ENCODE results near the gene AP1B1.
"Not testable (repeated sequence)": the region's sequence is repeated elsewhere in the genome, so short reads cannot be mapped to it uniquely, and the experiment has no call there.

The AP1B1 gene

GRCh38 chr22:29385151-29385704 is 3.1 kb downstream of the AP1B1 start:
- H3K27me3 ChIP-seq (ENCODE audit: control insufficient read depth in 1 of 2, insufficient read depth in 2 of 2, low read length in 2 of 2), result no peaks in the 10 kb centered on the region
- peaks cover 24% of the 10 kb centered on the region for H3K4me1 ChIP-seq (ENCODE audit: insufficient read depth, low read length)
- H3K9ac ChIP-seq (ENCODE audit: low read length), result no peak overlapping the region
- H3K4me3 ChIP-seq (ENCODE audit: low read depth in 1 of 2, low read length in 2 of 2), result no peak overlapping the region
- no peaks in the 10 kb centered on the region for H3K36me3 ChIP-seq (ENCODE audit: insufficient read depth, low read length)
- H3K9me3 ChIP-seq (ENCODE audit: low read length), result no peaks in the 10 kb centered on the region
- H3K27ac ChIP-seq (ENCODE audit: low read depth, low read length), result no peak overlapping the region

- Histone ChIP-seq H3K27me3 (ENCODE audit: control insufficient read depth in 1 of 2, insufficient read depth in 2 of 2, low read length in 2 of 2) (no peaks in the 10 kb centered on the region), H3K4me1 (ENCODE audit: insufficient read depth, low read length) (peaks cover 18% of the 10 kb centered on the region), H3K36me3 (ENCODE audit: insufficient read depth, low read length) (no peaks in the 10 kb centered on the region), H3K9ac (ENCODE audit: low read length) (no peak overlapping the region), H3K4me3 (ENCODE audit: low read depth in 1 of 2, low read length in 2 of 2) (no peak overlapping the region), H3K9me3 (ENCODE audit: low read length) (no peaks in the 10 kb centered on the region), H3K27ac (ENCODE audit: low read depth, low read length) (no peak overlapping the region)
These were observed 4.6 kb downstream of the AP1B1 start for GRCh38 chr22:29383740-29384139.

DNA sequence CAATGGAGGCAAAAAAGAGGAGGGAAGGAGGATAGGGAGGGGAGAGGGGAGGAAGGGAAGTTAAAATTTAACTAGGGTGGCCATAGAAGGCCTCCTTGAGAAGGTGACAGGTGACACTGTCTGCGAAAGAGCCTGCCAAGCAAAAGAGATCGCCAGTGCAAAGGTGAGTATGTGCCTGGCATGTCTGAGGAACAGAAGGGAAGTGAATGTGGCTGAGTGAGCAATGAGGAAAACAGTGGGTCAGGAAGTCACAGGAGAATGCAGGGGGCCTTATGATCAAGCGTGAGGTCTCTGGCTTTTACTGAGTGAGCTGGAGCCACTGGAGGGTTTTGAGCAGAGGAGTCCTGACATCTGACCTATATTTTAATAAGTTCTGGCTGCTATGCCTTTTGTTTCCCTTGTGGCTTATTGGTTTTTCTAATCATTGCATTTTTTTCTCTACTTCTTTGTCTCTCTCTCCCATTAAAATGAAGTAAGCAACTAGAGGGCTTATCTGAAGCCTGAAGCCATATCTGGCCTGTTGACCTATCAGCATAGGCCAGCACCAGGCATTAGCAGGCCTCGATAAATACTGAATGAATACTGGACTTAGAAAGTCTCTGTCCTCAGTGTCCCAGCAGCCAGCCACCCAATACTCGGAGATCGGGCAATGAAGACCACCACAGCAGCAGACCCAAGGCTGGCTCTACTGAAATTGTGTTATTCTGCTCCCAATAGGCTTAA is 5.6 kb downstream of the AP1B1 start:
- Histone ChIP-seq H3K4me3 (ENCODE audit: low read depth in 1 of 2, low read length in 2 of 2) (no peak overlapping the region), H3K9ac (ENCODE audit: low read length) (no peak overlapping the region), H3K27me3 (ENCODE audit: control insufficient read depth in 1 of 2, insufficient read depth in 2 of 2, low read length in 2 of 2) (no peaks in the 10 kb centered on the region), H3K27ac (ENCODE audit: low read depth, low read length) (no peak overlapping the region), H3K4me1 (ENCODE audit: insufficient read depth, low read length) (peaks cover 15% of the 10 kb centered on the region), H3K9me3 (ENCODE audit: low read length) (no peaks in the 10 kb centered on the region), H3K36me3 (ENCODE audit: insufficient read depth, low read length) (peaks cover 5% of the 10 kb centered on the region)

- no peak overlapping the region for H3K4me3 ChIP-seq (ENCODE audit: low read depth in 1 of 2, low read length in 2 of 2)
- peaks cover 16% of the 10 kb centered on the region for H3K36me3 ChIP-seq (ENCODE audit: insufficient read depth, low read length)
- no peak overlapping the region for H3K9ac ChIP-seq (ENCODE audit: low read length)
- no peaks in the 10 kb centered on the region for H3K9me3 ChIP-seq (ENCODE audit: low read length)
- peaks cover 6% of the 10 kb centered on the region for H3K4me1 ChIP-seq (ENCODE audit: insufficient read depth, low read length)
- no peak overlapping the region for H3K27ac ChIP-seq (ENCODE audit: low read depth, low read length)
- H3K27me3 ChIP-seq (ENCODE audit: control insufficient read depth in 1 of 2, insufficient read depth in 2 of 2, low read length in 2 of 2), result no peaks in the 10 kb centered on the region
These were observed 7.5 kb downstream of the AP1B1 start for GRCh38 chr22:29380856-29381255.

GRCh38 chr22:29380032-29380781 is 8.2 kb downstream of the AP1B1 start:
- H3K36me3 ChIP-seq (ENCODE audit: insufficient read depth, low read length), result peaks cover 16% of the 10 kb centered on the region
- H3K27me3 ChIP-seq (ENCODE audit: control insufficient read depth in 1 of 2, insufficient read depth in 2 of 2, low read length in 2 of 2), result no peaks in the 10 kb centered on the region
- no peak overlapping the region for H3K9ac ChIP-seq (ENCODE audit: low read length)
- H3K4me3 ChIP-seq (ENCODE audit: low read depth in 1 of 2, low read length in 2 of 2), result no peak overlapping the region
- no peak overlapping the region for H3K27ac ChIP-seq (ENCODE audit: low read depth, low read length)
- peaks cover 6% of the 10 kb centered on the region for H3K4me1 ChIP-seq (ENCODE audit: insufficient read depth, low read length)
- H3K9me3 ChIP-seq (ENCODE audit: low read length), result no peaks in the 10 kb centered on the region

DNA sequence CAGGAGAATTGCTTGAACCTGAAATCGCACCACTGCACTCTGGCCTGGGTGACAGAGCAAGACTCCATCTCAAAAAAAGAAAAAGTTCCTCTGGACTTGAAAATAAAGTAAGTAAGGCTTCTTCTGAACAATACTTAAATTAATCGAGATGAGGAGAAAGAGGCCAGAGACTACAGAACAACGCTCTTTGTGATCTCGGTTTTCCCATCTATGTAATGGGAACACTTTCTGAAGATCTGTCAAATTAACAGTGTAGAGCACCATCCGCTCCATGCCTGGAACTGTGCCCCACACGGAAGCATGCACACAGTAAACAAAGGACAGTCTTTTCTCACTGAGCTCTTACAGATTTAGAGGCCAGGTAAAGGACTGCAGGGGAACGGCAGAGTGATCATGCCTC is 9.1 kb downstream of the AP1B1 start:
- no peaks in the 10 kb centered on the region for H3K9me3 ChIP-seq (ENCODE audit: low read length)
- no peaks in the 10 kb centered on the region for H3K27me3 ChIP-seq (ENCODE audit: control insufficient read depth in 1 of 2, insufficient read depth in 2 of 2, low read length in 2 of 2)
- H3K9ac ChIP-seq (ENCODE audit: low read length), result no peak overlapping the region
- H3K36me3 ChIP-seq (ENCODE audit: insufficient read depth, low read length), result peaks cover 16% of the 10 kb centered on the region
- H3K27ac ChIP-seq (ENCODE audit: low read depth, low read length), result no peak overlapping the region
- H3K4me1 ChIP-seq (ENCODE audit: insufficient read depth, low read length), result peaks cover 6% of the 10 kb centered on the region
- no peak overlapping the region for H3K4me3 ChIP-seq (ENCODE audit: low read depth in 1 of 2, low read length in 2 of 2)

GRCh38 chr22:29377979-29378378 is 10.4 kb downstream of the AP1B1 start:
- Histone ChIP-seq H3K36me3 (ENCODE audit: insufficient read depth, low read length) (peaks cover 16% of the 10 kb centered on the region), H3K4me1 (ENCODE audit: insufficient read depth, low read length) (peaks cover 4% of the 10 kb centered on the region), H3K4me3 (ENCODE audit: low read depth in 1 of 2, low read length in 2 of 2) (no peak overlapping the region), H3K9ac (ENCODE audit: low read length) (no peak overlapping the region), H3K27ac (ENCODE audit: low read depth, low read length) (no peak overlapping the region), H3K27me3 (ENCODE audit: control insufficient read depth in 1 of 2, insufficient read depth in 2 of 2, low read length in 2 of 2) (no peaks in the 10 kb centered on the region), H3K9me3 (ENCODE audit: low read length) (no peaks in the 10 kb centered on the region)

- not testable (repeated sequence) for H3K27me3 ChIP-seq (ENCODE audit: control insufficient read depth in 1 of 2, insufficient read depth in 2 of 2, low read length in 2 of 2); H3K4me1 ChIP-seq (ENCODE audit: insufficient read depth, low read length); H3K4me3 ChIP-seq (ENCODE audit: low read depth in 1 of 2, low read length in 2 of 2); H3K9ac ChIP-seq (ENCODE audit: low read length); H3K9me3 ChIP-seq (ENCODE audit: low read length); H3K27ac ChIP-seq (ENCODE audit: low read depth, low read length)
- peaks cover 16% of the 10 kb centered on the region for H3K36me3 ChIP-seq (ENCODE audit: insufficient read depth, low read length)
These were observed 11.7 kb downstream of the AP1B1 start for GRCh38 chr22:29376705-29377104.

DNA sequence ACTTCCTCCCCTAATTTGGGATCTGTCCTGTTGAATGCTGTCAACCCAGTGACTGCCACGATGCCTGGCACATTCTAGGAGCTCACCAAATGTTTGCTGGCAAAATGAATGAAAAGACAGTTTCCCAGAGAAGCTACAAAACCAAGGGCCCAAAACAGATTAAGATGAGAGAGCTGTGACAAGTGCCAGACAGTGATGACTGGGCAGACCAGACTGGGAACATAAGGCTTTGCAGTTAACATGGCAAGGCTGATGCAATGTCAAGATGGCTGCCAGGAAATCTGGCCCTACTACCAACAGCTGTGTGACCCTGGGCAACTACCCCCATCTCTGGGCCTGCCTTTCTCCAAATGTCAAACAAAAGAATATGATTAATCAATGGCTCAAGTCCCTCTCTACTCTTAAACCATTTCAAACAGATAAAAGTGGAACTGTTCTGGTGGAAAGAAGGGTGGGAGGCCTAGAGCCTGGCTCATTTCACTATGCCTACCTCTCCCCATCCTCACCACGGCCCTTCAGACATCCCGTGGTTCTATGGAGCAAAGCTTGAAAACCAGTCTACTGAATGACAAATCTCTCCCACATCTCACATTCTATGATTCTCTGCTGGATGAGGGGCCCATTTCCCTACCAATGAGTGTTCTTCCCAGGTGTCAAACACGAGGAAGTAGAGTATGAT is 12.8 kb downstream of the AP1B1 start:
- no peak overlapping the region for H3K27ac ChIP-seq (ENCODE audit: low read depth, low read length)
- H3K4me1 ChIP-seq (ENCODE audit: insufficient read depth, low read length), result no peaks in the 10 kb centered on the region
- no peak overlapping the region for H3K9ac ChIP-seq (ENCODE audit: low read length)
- H3K9me3 ChIP-seq (ENCODE audit: low read length), result no peaks in the 10 kb centered on the region
- H3K27me3 ChIP-seq (ENCODE audit: control insufficient read depth in 1 of 2, insufficient read depth in 2 of 2, low read length in 2 of 2), result no peaks in the 10 kb centered on the region
- H3K4me3 ChIP-seq (ENCODE audit: low read depth in 1 of 2, low read length in 2 of 2), result no peak overlapping the region
- peaks cover 21% of the 10 kb centered on the region for H3K36me3 ChIP-seq (ENCODE audit: insufficient read depth, low read length)

GRCh38 chr22:29374806-29375205 is 13.6 kb downstream of the AP1B1 start:
- not testable (repeated sequence) for H3K9ac ChIP-seq (ENCODE audit: low read length); H3K4me1 ChIP-seq (ENCODE audit: insufficient read depth, low read length); H3K4me3 ChIP-seq (ENCODE audit: low read depth in 1 of 2, low read length in 2 of 2); H3K9me3 ChIP-seq (ENCODE audit: low read length); H3K27me3 ChIP-seq (ENCODE audit: control insufficient read depth in 1 of 2, insufficient read depth in 2 of 2, low read length in 2 of 2); H3K27ac ChIP-seq (ENCODE audit: low read depth, low read length)
- H3K36me3 ChIP-seq (ENCODE audit: insufficient read depth, low read length), result peaks cover 22% of the 10 kb centered on the region

DNA sequence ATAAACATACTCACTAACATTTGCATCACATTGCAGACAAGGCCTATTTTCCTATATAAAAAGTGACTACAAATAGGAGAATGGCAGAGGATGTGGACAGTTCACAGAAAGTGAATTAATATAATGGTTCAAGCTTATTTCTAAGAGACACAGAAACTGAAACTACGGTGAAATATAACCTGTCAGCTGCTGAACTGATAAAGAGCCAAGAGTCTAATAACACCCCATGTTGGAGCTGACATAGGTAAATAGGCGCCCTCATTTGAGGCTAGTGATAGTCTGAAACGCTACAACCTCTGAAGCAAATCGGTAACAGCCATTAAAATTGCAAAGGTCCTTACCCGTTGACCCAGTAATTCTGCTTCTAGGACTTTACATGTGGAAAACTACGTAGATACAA is 14.0 kb downstream of the AP1B1 start:
- H3K4me3 ChIP-seq (ENCODE audit: low read depth in 1 of 2, low read length in 2 of 2), result no peak overlapping the region
- H3K27me3 ChIP-seq (ENCODE audit: control insufficient read depth in 1 of 2, insufficient read depth in 2 of 2, low read length in 2 of 2), result no peaks in the 10 kb centered on the region
- H3K36me3 ChIP-seq (ENCODE audit: insufficient read depth, low read length), result peaks cover 22% of the 10 kb centered on the region
- H3K27ac ChIP-seq (ENCODE audit: low read depth, low read length), result no peak overlapping the region
- no peaks in the 10 kb centered on the region for H3K4me1 ChIP-seq (ENCODE audit: insufficient read depth, low read length)
- no peak overlapping the region for H3K9ac ChIP-seq (ENCODE audit: low read length)
- no peaks in the 10 kb centered on the region for H3K9me3 ChIP-seq (ENCODE audit: low read length)

Data from muscle layer of colon (tissue), 2 donors.